GM18868 (cell line): ENCODE measurements around the gene ENDOV.
"Not testable (repeated sequence)": the region's sequence is repeated elsewhere in the genome, so short reads cannot be mapped to it uniquely, and the experiment has no call there.

Experiments
- ATAC-seq: cut with Tn5 transposase; IDR thresholded peaks from one replicate; pipeline ENCODE4 v1.9.1; 2021; ENCODE audit warnings: mild to moderate bottlenecking, moderate library complexity; ENCODE audit not compliant: unreplicated experiment

The ENDOV gene

DNA sequence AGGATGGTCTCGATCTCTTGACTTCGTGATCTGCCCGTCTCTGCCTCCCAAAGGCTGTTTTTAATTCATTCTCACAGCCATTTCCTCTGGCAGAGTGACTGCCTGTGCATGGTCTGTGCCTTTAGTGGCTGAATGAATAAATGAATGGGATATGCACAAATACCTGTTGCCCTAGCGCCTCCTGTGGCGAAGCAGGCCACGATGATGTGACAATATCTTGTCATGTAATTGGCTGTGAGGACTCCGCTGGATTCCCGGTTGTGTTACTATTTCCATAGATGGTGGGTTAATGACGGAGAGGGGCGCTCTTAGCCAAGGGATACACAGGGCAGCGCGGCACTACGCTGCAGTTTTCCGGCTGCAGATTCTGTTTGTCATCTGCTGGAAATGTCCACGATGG is 26.8 kb upstream of the ENDOV start:
- ATAC-seq, result no peak

DNA sequence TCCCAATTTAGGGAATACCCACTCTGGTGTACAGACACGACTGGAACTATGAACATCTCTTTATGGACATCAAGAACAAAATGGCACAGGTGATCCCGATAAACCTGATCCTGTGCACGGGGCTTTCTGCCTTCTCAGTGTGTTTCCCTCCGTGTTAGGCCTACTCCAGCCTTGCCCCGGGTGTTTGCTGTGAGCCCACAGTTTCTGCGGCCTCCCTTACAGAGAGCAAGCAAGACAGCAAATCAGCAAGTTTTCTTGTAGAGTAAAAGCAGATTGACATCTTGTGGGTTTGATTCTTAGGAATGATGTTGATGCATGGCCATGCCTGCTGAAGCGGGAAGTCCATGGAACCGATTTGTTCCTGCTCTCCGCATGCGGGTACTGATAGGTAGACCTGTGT is 26.4 kb upstream of the ENDOV start:
- ATAC-seq, result no peak

DNA sequence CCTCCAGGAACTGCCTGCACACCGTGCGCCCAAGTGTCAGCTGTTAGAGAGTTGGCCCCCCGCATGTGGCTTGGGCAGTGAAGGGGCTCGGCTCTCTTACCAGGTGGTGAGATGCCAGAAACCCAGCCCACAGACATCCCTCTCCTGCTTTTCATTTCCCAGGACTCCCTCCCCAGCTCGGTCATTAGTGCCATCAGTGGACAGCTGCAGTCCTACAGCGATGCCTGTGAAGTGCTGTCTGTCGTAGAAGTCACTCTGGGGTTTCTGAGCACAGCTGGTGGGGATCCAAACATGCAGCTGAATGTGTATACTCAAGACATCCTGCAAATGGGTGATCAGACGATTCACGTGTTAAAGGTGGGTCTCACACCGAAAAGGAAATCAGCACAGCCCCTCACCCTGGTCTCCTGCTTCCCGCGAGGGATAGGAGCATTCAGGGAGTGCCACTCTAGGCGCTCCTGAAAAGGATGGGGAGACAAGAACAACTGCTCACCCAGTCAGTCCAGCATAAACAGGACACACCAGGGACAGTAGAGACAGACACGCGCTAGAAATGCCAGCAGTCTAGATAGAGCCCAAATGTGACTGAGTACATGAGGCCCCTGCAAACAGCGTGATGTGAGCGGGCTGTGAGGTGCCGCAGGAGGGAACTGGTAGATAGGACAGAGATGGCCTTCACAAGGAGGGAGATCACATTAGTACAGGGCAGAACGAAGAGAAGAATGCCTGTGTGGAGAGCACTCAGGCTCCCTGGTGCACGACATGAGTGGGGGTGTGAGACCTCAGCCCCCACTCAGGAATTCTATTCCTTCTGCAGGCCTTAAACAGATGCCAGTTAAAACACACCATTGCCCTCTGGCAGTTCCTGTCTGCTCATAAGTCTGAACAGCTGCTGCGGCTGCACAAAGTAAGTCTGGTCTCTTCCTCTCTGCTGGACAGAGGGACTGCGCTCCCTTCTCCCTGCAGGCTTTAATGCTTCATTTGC is 25.7 kb upstream of the ENDOV start:
- ATAC-seq, result no peak

DNA sequence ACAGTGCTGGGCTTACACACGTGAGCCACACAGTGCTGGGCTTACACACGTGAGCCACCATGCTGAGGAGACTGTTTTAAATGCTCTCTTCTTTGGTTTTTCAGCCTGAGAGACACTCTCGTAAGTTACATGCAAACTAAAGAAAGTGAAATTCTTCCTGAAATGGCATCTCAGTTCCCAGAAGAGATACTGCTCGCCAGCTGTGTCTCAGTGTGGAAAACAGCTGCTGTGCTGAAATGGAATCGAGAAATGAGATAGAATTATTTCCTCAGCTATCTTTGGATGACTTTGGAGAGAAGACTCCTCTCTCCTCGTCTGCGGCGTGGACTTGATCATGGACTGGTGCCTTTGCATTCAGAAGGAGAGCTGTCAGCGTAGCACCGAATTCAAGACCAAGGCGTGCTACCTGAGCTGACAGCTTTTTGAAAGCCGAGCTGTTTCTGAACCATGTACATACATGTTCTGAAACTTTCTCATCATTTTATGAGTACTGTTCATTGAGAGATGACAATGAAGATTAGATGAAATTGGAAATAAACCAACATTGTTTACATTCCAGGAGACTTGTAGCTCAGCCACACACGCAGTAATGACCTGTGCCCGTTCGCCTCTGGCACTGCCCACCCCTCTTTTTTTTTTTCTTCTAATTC is 21.6 kb upstream of the ENDOV start:
- no peak for ATAC-seq

DNA sequence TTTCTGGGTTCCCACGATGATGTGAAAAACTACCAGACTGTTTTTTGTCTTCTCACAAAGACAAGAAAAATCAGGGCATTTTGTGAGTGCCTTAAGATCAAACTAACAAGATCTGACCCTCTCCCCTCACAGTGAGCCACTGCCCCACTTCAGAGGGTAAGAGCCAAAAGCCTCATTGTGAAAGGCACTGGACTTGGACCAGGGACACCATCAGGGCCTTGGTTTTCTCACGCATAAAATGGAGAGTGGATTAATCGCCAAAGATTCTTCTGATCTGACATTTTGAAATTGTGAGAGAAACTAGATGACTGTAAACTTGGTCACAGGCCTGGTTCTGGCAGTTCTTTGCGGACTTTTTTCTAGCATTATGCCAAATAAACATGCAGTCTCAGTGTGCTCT is 21.0 kb upstream of the ENDOV start:
- no peak for ATAC-seq

DNA sequence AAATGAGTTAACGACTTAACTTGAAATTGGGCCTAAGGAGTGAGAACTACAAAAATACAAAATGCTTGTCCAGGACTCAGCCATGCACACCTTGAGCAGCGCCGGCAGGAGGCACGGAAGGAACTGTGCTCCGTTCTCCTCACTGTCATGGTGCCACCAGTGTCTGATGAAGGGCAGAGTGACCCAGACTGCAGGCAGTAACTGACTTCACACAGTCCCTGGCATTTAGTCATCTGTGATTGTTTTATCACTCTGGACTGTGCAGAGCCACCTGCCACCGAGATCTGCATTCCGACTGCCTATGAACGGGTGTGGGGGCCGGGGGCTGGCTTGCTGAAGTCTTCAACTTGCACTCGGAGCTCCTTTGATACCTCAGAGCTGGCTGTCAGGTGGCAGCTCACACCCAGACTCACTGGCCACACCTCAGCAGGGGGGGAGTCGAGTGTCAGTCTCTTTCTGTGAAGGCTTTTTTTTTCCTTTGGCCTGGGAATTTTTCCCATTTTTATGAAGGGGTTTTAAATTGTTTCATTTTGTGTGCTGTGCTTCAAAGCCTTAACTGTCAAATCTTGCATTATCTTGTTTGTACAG is 20.2 kb upstream of the ENDOV start:
- ATAC-seq, result no peak

DNA sequence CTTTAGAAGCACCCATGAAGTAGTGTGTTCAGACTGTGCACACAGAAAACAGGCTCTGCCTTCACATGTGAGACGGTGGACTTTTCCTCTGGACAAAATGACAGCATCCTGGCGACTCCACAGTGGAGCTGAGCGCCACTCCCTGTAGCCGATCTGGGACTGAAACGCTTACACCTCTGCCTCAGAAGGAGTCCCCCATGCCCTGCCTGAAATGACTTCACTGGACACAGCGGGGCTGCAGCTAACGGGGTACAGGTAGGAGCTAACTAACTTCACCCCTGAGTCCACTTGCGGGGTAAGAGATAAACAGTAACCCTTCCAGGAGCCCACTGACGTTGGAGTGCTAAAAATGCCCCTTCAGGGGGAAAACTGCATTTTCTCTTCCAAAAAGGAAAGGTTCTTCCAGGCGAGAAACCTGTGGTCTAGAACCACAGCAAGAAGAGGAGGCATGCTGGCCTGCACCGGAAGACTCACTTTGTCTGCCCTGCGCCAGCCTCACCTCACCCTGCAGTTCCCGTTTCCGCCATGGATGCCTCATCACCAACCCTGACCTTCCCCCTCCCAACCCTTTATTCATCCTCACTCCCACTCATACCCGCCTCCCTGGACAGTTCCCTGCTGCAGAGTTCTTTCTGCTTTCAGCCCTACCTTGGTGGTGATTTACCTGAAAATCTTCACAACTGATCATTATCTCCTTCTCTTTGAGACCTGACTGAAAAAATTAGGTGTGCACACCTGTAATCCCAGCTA is 19.4 kb upstream of the ENDOV start:
- no peak for ATAC-seq

DNA sequence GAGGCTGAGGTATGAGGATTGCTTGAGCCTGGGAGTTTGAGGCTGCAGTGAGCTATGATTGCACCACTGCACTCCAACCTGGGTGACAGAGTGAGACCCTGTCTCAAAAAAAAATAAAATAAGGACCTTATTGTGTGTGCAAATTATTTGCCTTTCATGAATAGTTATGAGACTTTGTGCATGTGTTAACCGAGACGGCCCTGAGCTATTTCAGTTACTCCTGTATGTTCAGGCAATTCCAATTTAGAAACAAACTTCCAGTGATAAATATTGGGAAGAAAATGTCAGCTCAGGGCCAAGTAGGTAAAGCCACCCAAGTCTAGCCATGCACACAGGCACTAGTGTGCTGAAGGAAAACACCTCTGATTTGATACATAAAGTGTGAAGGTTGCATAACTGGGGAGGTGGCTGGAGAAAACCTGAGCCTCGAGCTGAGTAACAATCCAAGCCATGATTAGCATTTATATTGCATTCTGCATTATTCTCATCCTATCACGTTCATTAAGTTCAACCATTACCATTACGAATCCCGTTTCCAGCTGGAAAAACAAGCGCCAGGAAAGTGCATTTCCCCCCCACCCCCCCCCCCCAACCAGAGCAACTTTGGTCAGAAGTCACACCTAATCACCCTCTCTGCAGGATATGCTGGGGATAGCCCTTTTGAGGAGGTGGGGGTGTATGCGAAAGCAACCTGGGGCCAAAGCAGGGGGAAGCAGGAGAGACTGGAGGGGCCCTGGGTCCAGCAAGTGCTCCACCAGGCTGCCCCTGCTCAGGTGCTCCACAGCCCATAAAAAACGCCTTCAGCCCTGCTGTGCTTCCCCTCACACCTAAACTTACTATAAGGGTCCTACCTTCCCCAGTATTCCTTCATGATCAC is 18.6 kb upstream of the ENDOV start:
- ATAC-seq, result no peak

DNA sequence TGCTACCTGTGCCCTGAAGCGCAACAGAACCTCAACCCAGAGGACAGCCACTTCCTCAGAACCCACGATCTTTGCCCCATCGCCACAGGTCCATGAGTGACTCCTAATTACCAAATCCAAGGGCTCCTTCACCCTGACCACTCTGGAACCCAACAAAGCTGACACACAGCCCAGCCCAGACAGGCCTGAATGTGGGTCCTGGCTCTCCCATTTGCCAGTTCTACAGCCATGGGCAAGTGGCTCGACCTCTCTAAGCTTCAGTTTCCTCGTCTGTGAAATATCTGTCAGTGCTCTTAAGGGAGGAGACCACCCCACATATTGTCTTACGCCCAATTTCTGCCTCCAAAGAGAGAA is 18.0 kb upstream of the ENDOV start:
- ATAC-seq, result no peak

DNA sequence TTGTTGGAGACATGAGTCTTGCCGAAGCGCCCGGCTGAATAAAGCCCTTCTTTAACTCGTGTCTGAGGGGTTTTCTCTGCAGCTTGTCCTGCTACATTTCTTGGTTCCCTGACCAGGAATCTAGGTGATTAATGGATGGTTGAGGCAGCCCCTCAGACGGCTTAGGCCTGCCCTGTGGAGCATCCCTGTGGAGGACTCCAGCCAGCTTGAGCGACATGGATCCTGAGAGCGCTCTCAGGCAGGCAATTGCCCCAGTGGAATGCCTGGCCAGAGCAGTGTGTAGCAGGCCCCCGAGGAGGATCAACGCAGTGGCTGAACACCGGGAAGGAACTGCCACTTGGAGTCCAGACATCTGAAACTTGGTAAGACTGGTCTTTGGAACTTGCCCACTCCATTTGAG is 17.3 kb upstream of the ENDOV start:
- ATAC-seq, result no peak

DNA sequence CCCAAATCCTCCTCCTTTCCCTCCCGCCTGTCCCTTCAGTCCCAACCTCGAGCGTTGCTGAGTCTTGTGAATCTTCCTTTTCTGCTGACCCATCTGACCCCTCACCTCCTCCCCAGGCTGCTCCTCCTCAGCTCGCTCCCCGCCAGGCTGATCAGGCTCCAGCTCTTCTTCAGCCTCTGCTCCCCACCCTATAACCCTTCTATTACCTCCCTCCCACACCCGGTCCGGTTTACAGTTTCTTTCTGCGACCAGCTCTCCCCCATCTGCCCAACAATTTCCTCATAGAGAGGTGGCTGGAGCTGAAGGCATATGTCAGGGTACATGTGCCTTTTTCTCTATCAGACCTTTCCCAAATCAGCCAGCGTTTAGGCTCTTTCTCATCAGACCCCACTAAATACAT is 13.9 kb upstream of the ENDOV start:
- ATAC-seq, result not testable (repeated sequence)

DNA sequence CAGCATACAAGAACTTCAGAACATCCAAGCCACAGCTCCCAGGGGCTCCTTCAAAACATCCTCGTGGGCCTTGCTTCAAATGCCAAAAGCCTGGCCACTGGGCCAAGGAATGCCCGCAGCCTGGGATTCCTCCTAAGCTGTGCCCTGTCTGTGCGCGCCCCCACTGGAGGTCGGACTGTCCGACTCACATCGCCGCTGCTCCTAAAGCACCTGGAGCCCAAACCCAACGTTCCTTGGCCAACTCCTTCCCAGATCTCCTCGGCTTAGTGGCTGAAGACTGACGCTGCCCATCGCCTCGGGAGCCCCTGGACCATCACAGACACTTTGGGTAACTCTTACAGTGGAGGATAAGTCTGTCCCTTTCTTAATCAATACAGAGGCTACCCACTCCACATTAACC is 12.9 kb upstream of the ENDOV start:
- not testable (repeated sequence) for ATAC-seq

DNA sequence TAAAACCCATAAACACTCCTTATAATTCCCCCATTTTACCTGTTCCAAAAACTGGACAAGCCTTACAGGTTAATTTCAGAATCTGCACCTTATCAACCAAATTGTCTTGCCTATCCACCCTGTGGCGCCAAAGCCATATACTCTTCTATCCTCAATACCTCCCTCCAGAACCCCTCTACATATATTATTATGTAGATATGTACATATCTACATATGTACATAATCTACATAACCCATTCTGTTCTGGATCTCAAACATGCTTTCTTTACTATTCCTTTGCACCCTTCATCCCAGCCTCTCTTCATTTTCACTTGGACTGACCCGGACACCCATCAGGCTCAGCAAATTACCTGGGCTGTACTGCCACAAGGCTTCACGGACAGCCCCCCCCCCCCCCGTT is 12.0 kb upstream of the ENDOV start:
- ATAC-seq, result no peak

DNA sequence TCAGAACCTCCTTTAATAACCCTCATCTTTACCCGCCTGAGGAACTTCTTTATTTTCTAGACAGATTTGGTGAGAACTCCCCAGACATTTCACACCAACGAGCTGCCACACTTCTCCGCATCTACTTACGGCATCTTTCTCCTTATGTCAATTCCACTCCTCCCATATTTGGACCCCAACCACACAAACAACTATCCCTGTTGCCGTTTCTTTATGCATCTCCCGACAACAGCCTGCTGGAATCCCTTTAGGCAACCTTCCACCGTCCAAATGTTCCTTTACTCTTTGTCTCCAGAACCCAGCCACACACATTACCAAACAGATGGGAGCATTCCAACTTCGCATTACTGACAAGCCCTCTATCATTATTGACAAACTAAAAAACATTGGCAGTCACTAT is 8.8 kb upstream of the ENDOV start:
- ATAC-seq, result no peak

DNA sequence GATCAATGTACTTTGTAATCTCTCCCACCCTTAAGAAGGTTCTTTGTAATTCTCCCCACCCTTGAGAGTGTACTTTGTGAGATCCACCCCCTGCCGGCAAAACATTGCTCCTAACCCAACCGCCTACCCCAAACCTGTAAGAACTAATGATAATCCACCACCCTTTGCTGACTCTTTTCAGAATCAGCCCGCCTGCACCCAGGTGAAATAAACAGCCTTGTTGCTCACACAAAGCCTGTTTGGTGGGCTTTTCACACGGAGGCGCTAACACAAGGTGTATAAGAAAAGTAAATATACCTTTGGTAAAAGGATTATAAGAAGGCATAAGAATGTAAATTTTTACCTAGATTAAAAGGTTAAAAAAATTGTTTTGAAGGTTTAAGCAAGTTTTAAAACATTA is 7.0 kb upstream of the ENDOV start:
- ATAC-seq, result not testable (repeated sequence)

DNA sequence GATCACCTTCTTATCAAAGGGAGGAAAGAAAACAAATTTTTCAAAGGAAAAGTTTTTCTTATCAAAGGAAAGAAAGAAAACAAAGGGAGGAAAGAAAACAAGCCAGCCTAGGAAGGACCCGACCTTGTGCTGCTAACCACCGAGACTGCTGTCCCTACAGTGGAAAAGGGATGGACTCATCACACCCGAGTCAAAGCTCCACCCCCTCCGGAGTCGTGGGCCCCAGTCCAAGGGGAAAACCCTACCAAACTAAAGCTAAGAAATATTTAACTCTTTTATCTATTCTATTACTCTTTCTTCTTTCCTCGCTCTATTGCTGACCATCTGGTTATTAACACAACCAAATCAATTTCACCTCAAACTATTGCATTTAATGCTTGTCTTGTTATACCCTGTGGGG is 6.1 kb upstream of the ENDOV start:
- no peak for ATAC-seq

DNA sequence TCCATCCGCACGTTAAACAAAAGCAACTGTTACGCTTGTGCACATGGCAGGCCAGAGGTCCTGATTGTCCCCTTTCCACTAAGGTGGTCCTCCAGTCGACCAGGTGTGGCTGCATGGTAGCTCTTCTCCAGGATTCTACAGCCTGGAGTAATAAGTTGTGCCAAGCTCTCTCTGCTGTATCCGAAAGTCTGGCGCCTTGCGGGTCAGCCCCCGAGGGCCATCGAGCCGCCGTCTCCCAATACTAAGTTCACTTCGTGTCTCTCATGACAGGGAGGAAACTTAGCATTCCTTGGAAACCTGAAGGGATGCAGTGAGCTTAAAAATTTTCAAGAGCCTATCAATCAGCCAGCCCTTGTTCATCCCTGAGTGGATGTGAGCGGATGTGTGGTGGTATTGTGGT is 5.3 kb upstream of the ENDOV start:
- ATAC-seq, result no peak

DNA sequence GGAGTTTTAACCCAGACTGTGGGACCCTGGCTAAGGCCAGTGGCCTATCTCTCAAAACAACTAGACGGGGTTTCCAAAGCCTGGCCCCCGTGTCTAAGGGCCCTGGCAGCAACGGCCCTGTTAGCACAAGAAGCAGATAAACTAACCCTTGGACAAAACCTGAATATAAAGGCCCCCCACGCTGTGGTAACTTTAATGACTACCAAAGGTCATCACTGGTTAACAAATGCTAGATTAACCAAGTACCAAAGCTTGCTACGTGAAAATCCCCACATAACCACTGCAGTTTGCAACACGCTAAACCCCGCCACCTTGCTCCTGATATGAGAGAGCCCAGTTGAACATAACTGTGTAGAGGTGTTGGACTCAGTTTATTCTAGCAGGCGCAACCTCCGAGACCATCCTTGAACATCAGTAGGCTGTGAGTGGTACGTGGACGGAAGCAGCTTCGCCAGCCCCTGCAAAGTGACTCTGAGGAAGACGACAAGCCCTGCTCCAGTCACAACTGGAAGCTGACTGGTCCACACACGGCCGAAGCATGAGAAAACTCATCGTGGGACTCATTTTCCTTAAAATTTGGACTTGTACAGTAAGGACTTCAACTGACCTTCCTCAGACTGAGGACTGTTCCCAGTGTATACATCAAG is 4.4 kb upstream of the ENDOV start:
- not testable (repeated sequence) for ATAC-seq

DNA sequence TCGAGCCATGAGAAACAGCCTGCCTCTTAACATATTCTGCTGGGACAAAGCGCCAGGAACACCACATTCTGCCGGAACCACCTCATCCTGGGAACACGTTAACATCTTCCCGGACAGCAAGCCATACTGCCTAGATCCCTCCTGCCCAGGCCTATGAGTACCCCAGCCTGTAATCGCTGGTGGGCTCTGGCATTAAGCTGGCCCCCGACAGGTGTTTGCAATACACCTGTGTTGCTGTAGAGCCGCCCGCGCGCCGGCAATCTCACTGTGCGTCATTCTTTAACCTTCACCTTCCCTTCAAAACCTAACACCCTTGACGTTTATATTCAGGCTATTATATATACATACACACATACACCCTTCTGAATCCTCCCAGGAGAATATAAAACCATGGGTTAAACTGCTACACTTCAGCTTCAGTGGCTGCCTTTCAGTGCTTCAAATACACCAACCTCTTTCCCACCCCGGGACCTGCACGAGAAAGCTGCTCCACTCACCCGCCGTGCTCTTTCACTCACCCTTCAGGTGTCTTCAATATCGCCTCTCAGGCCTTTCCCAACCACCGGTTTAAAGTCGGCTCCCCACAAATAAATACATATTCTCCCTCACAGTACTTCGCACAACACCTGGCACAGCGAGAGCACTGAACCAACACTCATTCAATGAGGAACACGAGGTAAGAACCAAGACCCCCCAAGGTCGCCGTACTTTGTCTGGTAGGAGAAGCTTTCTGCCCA is 1.0 kb upstream of the ENDOV start:
- no peak for ATAC-seq
